Endodermal cell (in vitro differentiated cells): ENCODE results near the gene SLC35F1. TPM values are rescaled to one million over a fixed set of nuclear protein-coding genes. Genes with fewer than 3 reads are reported as not detected.

ENCODE experiments used
- DNase-seq: peaks from one replicate; pipeline ENCODE4 v3.0.0-alpha.2; 2017
- H3K27ac ChIP-seq: 2 replicates; pipeline ENCODE4 v1.5.1; 2013; ENCODE audit warnings: mild to moderate bottlenecking, low read depth, low read length, moderate library complexity
- H3K27me3 ChIP-seq: 2 replicates; pipeline ENCODE4 v1.6.1; 2013; ENCODE audit warnings: mild to moderate bottlenecking, low read length, moderate library complexity; ENCODE audit not compliant: insufficient read depth, control insufficient read depth, poor library complexity, severe bottlenecking
- H3K36me3 ChIP-seq: 2 replicates; pipeline ENCODE4 v1.7.0; 2013; ENCODE audit warnings: mild to moderate bottlenecking, low read length, moderate library complexity; ENCODE audit not compliant: control insufficient read depth, insufficient read depth
- H3K4me1 ChIP-seq: one replicate; pipeline ENCODE4 v1.7.0; 2013; ENCODE audit warnings: low read length; ENCODE audit not compliant: control insufficient read depth, insufficient read depth
- H3K4me3 ChIP-seq: 2 replicates; pipeline ENCODE4 v1.5.1; 2013; ENCODE audit warnings: mild to moderate bottlenecking, low read length, moderate library complexity
- H3K9ac ChIP-seq: 2 replicates; pipeline ENCODE4 v1.6.1; 2013; ENCODE audit warnings: mild to moderate bottlenecking, low read length, moderate library complexity; ENCODE audit not compliant: poor library complexity, severe bottlenecking; ENCODE audit errors: extremely low read depth
- H3K9me3 ChIP-seq: 2 replicates; pipeline ENCODE4 v1.6.1; 2013; ENCODE audit warnings: mild to moderate bottlenecking, low read length, moderate library complexity; ENCODE audit not compliant: control insufficient read depth
- H3K27ac Mint-ChIP-seq: 2 replicates; pipeline ENCODE4 v1.8.0; 2020; ENCODE audit warnings: mixed read lengths
- H3K27me3 Mint-ChIP-seq: 2 replicates; pipeline ENCODE4 v1.8.0; 2021; ENCODE audit warnings: mild to moderate bottlenecking, mixed read lengths; ENCODE audit not compliant: insufficient read depth
- H3K36me3 Mint-ChIP-seq: 2 replicates; pipeline ENCODE4 v1.8.0; 2020; ENCODE audit warnings: low read depth, mixed read lengths
- H3K4me1 Mint-ChIP-seq: 2 replicates; pipeline ENCODE4 v1.8.0; 2020; ENCODE audit warnings: mixed read lengths
- H3K4me3 Mint-ChIP-seq: 2 replicates; pipeline ENCODE4 v1.8.0; 2020; ENCODE audit warnings: mild to moderate bottlenecking, moderate library complexity, mixed read lengths
- H3K9me3 Mint-ChIP-seq: 2 replicates; pipeline ENCODE4 v1.8.0; 2020; ENCODE audit warnings: mild to moderate bottlenecking, mixed read lengths
- CTCF ChIP-seq: fragments of 200-600 bp; sonication (generic); conservative IDR thresholded peaks from 2 replicates; pipeline ENCODE4 v1.5.0; 2021; ENCODE audit warnings: antibody characterized with exemption, mild to moderate bottlenecking
- WGBS, 2 experiments: methylation state at CpG; one replicate each; pipeline versions ENCODE4 v1.1.5 to v1.1.7; 2013; ENCODE audit warnings: missing lambda C conversion rate in 2 of 2, mixed read lengths in 1 of 2; ENCODE audit not compliant: insufficient coverage in 1 of 2, insufficient read length in 1 of 2; 5-methylcytosine and 5-hydroxymethylcytosine counted together
- total RNA-seq, 2 donors: library from RNA; stranded (reverse); fragmentation: NEBNext Ultra II Directional in 1 of 2; extraction: Animal tissue kit (Norgen Biotek cat#: 25700) in 1 of 2; gene quantifications; 2 replicates in 1 of 2; 3 replicates in 1 of 2; pipeline ENCODE4 v1.2.1, GENCODE V29; 2021

The SLC35F1 gene
- total RNA-seq, 2 donors from 2014 or later, result 6.7 to 12.8 TPM

GRCh38 chr6:118179048-118179447 is 272.0 kb downstream of the SLC35F1 start:
- Mint-ChIP-seq H3K4me3 (no peak overlapping the region), H3K9me3 (peaks cover 4% of the 10 kb centered on the region), H3K36me3 (peaks cover 3% of the 10 kb centered on the region), H3K27me3 (no peaks in the 10 kb centered on the region), H3K27ac (no peak overlapping the region), H3K4me1 (no peaks in the 10 kb centered on the region)
- Histone ChIP-seq H3K9me3 (peaks cover 8% of the 10 kb centered on the region), H3K36me3 (no peaks in the 10 kb centered on the region), H3K9ac (no peak overlapping the region), H3K4me3 (no peak overlapping the region), H3K27ac (no peak overlapping the region), H3K27me3 (no peaks in the 10 kb centered on the region), H3K4me1 (no peaks in the 10 kb centered on the region)
- DNase-seq, result no peak
- TF ChIP-seq CTCF, result no peak
- WGBS, 2 experiments, result 91 to 100% methylated on average over 1 of the region's 1 CpG

- H3K4me1 ChIP-seq, result no peaks in the 10 kb centered on the region
- no peaks in the 10 kb centered on the region for H3K36me3 ChIP-seq
- no peak for DNase-seq
- Mint-ChIP-seq H3K36me3 (no peaks in the 10 kb centered on the region), H3K9me3 (no peaks in the 10 kb centered on the region), H3K4me1 (peaks cover 8% of the 10 kb centered on the region), H3K4me3 (no peak overlapping the region), H3K27ac (no peak overlapping the region), H3K27me3 (no peaks in the 10 kb centered on the region)
- H3K27ac ChIP-seq, result no peak overlapping the region
- WGBS, 2 experiments, result 91% methylated on average over 1 of the region's 1 CpG; no CpG with 5 or more reads in 1 of the 2 experiments
- no peak for TF ChIP-seq CTCF
- H3K9me3 ChIP-seq, result no peaks in the 10 kb centered on the region
- H3K27me3 ChIP-seq, result no peaks in the 10 kb centered on the region
- no peak overlapping the region for H3K9ac ChIP-seq
- no peak overlapping the region for H3K4me3 ChIP-seq
Observed at GRCh38 chr6:118186672-118187567, 279.9 kb downstream of the SLC35F1 start.

- no peak overlapping the region for H3K27ac ChIP-seq
- H3K9ac ChIP-seq, result no peak overlapping the region
- H3K36me3 Mint-ChIP-seq, result no peaks in the 10 kb centered on the region
Observed at GRCh38 chr6:118187568-118188164, 280.6 kb downstream of the SLC35F1 start.

More at GRCh38 chr6:118187568-118188164, 280.6 kb downstream of the SLC35F1 start:
- no peak overlapping the region for H3K27ac Mint-ChIP-seq
- TF ChIP-seq CTCF, result no peak
- 97% methylated on average over 3 of the region's 3 CpGs; no CpG with 5 or more reads in 1 of the 2 experiments for WGBS, 2 experiments
- H3K4me3 ChIP-seq, result no peak overlapping the region
- no peaks in the 10 kb centered on the region for H3K4me1 ChIP-seq
- H3K27me3 Mint-ChIP-seq, result no peaks in the 10 kb centered on the region
- H3K27me3 ChIP-seq, result no peaks in the 10 kb centered on the region
- H3K9me3 Mint-ChIP-seq, result no peaks in the 10 kb centered on the region
- H3K36me3 ChIP-seq, result no peaks in the 10 kb centered on the region
- H3K9me3 ChIP-seq, result no peaks in the 10 kb centered on the region
- DNase-seq, result no peak
- no peak overlapping the region for H3K4me3 Mint-ChIP-seq
- H3K4me1 Mint-ChIP-seq, result peaks cover 8% of the 10 kb centered on the region
